Measurements from ENCODE around the gene BHLHA15. TPM values are rescaled to one million over a fixed set of nuclear protein-coding genes. Genes with fewer than 3 reads are reported as not detected.

BHLHA15 gene
- total and polyA plus RNA-seq, 2 of the 13 experiments (the other 11 are each of a cell fraction or from before 2014, with no cell fraction given) = 1.9 to 6.1 TPM

DNA sequence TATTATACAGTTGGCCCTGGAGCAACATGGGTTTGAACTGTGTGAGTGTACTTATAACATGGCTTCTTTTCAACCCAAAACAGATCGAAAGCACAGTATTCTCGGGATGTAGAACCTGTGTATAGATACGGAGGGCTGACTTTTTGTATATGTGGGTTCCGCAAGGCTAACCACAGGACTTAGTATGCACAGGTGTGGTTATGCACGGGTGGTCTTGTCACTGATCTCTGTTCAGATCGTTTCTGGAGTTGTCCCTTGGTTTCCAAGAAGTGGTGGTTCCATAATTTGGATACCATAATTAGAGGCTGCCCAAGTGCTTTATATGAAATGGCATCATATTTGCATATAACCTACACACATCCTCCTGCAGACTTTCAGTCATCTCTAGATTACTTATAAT lies 10.9 kb upstream of the BHLHA15 start:
- Histone ChIP-seq H3K79me2 (ENCODE audit: insufficient read depth, low read length) (peaks cover 10% of the 10 kb centered on the region), H3K9ac (ENCODE audit: insufficient read depth, low read depth, low read length) (no peak overlapping the region), H3K27ac (ENCODE audit: extremely low read length, insufficient read depth, low read length) (no peak overlapping the region), H3K4me1 (ENCODE audit: insufficient read depth, low read length) (peaks cover 19% of the 10 kb centered on the region), H3K4me3 (replicated peaks in 1 of 3; ENCODE audit: insufficient read depth in 1 of 3, low read depth in 2 of 3, low read length in 3 of 3) (no peak overlapping the region), H3K4me2 (ENCODE audit: low read depth, low read length) (no peak overlapping the region), H3K9me3 (ENCODE audit: low read length) (no peaks in the 10 kb centered on the region), H3K36me3 (replicated peaks in 1 of 2; ENCODE audit: control insufficient read depth in 1 of 2, insufficient read depth in 2 of 2, low read length in 2 of 2) (peaks cover 21 to 54% of the 10 kb centered on the region in 2 experiments; a peak in 4 of 5 replicates), H3K27me3 (ENCODE audit: control insufficient read depth in 1 of 2, insufficient read depth in 2 of 2, low read length in 2 of 2) (no peaks in the 10 kb centered on the region), H2AFZ (ENCODE audit: low read length) (no peak overlapping the region), H4K20me1 (ENCODE audit: insufficient read depth, low read length) (peaks cover 15% of the 10 kb centered on the region; the same call in 1 of the 2 replicates)
- WGBS (ENCODE audit: low lambda C conversion rate) = 95% methylated on average over 5 of the region's 6 CpGs
- FAIRE-seq = no peak
- no TSS peak for BruUV-seq (replicated peaks)
- in situ Hi-C loops (cut with HindIII; ENCODE audit: extremely low pct_ligation_motif_present, low pct_unique_long_range_greater_than_20kb) (no loop called here), intact Hi-C loops (cut with micrococcal nuclease; ENCODE audit: unreplicated experiment) (no loop called here)
- DNase-seq (ENCODE audit: low spot score) = no peak
- CTCF ChIA-PET (ENCODE audit: low intra/inter-chr PET ratio, low total read pairs) = no interaction called here
- POLR2A ChIA-PET = no interaction called here
- no peak for ATAC-seq
- TF ChIP-seq BCLAF1 (IDR thresholded peaks at IDR 0.05) (no peak), RNF219 (CRISPR knock-in tag; IDR thresholded peaks at IDR 0.05) (no peak), ZNF737 (CRISPR knock-in tag; IDR thresholded peaks at IDR 0.05; ENCODE audit: borderline replicate concordance) (no peak), ZNF280D (CRISPR knock-in tag; IDR thresholded peaks at IDR 0.05) (no peak), HCFC1 (IDR thresholded peaks at IDR 0.05; ENCODE audit: low read depth, low read length) (no peak), ZNF556 (CRISPR knock-in tag; IDR thresholded peaks at IDR 0.05; ENCODE audit: borderline replicate concordance) (no peak)
- TF ChIP-seq, protein P1, sequence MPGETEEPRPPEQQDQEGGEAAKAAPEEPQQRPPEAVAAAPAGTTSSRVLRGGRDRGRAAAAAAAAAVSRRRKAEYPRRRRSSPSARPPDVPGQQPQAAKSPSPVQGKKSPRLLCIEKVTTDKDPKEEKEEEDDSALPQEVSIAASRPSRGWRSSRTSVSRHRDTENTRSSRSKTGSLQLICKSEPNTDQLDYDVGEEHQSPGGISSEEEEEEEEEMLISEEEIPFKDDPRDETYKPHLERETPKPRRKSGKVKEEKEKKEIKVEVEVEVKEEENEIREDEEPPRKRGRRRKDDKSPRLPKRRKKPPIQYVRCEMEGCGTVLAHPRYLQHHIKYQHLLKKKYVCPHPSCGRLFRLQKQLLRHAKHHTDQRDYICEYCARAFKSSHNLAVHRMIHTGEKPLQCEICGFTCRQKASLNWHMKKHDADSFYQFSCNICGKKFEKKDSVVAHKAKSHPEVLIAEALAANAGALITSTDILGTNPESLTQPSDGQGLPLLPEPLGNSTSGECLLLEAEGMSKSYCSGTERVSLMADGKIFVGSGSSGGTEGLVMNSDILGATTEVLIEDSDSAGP (CRISPR knock-in tag; IDR thresholded peaks at IDR 0.05; ENCODE audit: borderline replicate concordance) = no peak

Data from HepG2 (cell line).